ENCODE results near the gene MCU.

- TF ChIP-seq CTCF (IDR thresholded peaks at IDR 0.05; ENCODE audit: insufficient read depth, low read depth, low read length): no peak
- TF ChIP-seq EZH2 (IDR thresholded peaks at IDR 0.05; ENCODE audit: insufficient read depth, low read length): no peak
These were observed 24.6 kb upstream of the MCU start for GRCh38 chr10:72667207-72667864.
